GM11168 (cell line): ENCODE results near the gene ZNF423.

Source experiments
- in situ Hi-C: fragments of 300-500 bp; cut with MboI; formaldehyde crosslinking; loops from one replicate; pipeline ENCODE4 v1.12.0; 2022; ENCODE audit warnings: low sequenced_read_pairs; ENCODE audit not compliant: unreplicated experiment

The ZNF423 gene

DNA sequence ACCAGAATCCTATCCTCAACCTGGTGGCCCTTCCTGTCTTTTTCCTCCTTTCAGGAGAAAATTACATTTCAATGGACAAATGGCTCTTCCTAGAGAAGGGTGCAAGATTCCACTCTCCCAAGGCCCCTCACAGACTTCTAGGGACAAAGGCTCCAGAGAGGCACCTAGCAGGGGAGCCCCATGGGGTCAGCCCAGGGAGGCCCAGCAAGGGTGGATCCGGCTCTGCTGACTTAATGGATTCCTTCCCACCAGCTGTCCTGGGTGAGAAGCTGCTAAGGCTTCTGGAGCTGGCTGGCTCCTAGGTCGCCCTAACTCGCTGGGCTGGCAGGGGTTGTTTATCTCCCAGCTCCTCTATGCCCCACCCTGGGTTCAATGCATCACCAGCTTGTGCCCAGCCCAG, 152.4 kb downstream of the ZNF423 start:
- in situ Hi-C loops = no loop called here

DNA sequence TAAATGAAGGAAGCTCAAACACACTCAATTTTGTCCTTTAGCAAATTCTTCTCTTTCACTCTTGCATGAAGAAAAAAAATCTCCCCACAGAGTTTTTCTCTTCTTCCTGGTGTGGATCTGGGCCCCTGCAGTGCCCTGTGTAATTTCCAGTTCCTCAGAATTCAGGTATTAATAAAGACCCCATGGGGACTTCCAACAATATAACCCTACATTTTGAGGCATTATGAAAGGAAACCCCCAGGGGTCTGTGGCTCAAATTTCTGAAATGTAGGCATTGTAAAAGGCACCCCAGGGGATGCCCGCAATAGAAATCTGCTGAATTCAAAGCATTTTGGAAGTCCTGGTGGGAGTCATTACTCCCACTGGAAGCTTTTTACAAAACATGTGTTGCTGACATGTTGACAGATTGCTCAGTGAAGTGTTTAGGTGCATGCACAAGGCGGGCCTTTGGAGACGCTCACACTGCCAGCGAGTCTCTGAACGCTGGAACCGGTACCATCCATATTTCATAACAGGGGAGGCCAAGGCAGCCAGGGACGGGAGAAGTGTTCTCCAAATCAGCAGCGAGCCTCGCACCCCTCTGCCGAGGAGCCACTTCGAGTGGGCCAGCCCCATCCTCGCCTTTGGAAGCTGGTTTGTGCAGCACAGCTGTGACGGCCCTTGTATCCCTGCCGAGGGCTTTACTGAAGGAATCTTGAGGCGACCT, 154.0 kb downstream of the ZNF423 start:
- in situ Hi-C loops = no loop called here

GRCh38 chr16:49701065-49701685, 154.7 kb downstream of the ZNF423 start:
- in situ Hi-C loops = no loop called here

- in situ Hi-C loops = no loop called here
These were observed 155.5 kb downstream of the ZNF423 start for GRCh38 chr16:49700251-49701064.

- in situ Hi-C loops = no loop called here
These were observed 156.1 kb downstream of the ZNF423 start for GRCh38 chr16:49699841-49700175.

GRCh38 chr16:49698931-49699840, 156.7 kb downstream of the ZNF423 start:
- in situ Hi-C loops = no loop called here

DNA sequence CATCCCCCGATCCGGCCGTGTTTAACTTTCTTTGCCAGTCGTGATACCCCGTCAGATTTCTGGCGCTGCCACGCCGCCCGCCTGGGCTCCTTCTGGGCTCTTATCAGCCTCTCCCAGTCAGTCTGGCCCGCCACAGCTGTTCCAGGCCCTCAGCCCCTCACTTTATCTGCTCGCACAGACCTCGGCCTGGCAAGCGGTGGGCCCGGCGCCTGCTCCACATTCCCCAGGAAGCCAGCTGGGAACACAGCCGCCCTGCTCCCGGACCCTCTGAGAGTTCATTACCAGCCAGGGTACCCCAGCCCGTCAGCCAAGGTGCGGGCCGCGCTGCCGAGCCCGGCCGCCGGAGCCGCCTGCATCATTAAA, 157.5 kb downstream of the ZNF423 start:
- in situ Hi-C loops = no loop called here

- in situ Hi-C loops = no loop called here
These were observed 158.1 kb downstream of the ZNF423 start for GRCh38 chr16:49697631-49698452.

GRCh38 chr16:49696414-49697101, 159.4 kb downstream of the ZNF423 start:
- in situ Hi-C loops = no loop called here

- in situ Hi-C loops = no loop called here
These were observed 160.0 kb downstream of the ZNF423 start for GRCh38 chr16:49695782-49696413.

- in situ Hi-C loops = no loop called here
These were observed 162.5 kb downstream of the ZNF423 start for GRCh38 chr16:49693445-49693844.

DNA sequence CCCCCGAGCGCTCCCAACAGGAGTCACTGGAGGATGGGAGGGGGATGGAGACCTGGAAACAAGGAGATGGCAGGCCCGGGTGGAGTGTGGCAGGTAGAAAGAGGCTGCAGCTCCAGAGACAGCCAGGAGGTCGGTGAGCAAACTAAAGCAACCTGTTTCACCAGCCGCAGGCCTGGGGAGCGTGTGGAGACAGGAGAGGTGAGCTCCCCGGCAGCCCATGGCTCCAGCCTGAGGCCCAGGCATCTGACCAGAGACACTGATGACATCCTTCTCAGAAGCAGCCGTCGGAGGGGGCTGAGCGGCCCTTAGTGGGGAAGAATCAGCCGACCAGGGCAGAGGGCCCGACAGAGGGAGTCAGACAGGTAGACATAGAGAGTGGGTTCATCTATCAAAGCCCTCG, 165.1 kb downstream of the ZNF423 start:
- in situ Hi-C loops = no loop called here

GRCh38 chr16:49688036-49688697, 167.7 kb downstream of the ZNF423 start:
- in situ Hi-C loops = no loop called here

GRCh38 chr16:49687476-49688002, 168.4 kb downstream of the ZNF423 start:
- in situ Hi-C loops = no loop called here

DNA sequence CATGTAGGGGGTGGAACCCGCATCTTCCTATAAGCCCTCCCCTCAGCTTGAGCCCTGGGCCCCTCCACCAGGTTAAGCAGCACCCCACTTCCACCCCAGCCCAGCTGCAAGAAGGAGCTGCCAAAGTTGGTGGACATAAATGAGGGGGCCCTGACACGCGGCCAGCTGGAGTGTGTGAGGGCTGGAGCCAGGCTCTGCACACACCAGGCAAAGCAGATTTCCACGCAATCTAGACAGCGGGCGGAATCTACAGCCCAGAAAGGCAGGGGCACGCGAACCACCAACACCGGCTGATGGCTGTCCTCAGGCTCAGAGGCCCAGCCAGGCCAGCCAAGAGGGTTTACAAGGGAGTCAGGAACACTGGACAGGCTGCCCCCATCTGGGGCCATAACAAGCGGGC, 171.2 kb downstream of the ZNF423 start:
- in situ Hi-C loops = no loop called here

DNA sequence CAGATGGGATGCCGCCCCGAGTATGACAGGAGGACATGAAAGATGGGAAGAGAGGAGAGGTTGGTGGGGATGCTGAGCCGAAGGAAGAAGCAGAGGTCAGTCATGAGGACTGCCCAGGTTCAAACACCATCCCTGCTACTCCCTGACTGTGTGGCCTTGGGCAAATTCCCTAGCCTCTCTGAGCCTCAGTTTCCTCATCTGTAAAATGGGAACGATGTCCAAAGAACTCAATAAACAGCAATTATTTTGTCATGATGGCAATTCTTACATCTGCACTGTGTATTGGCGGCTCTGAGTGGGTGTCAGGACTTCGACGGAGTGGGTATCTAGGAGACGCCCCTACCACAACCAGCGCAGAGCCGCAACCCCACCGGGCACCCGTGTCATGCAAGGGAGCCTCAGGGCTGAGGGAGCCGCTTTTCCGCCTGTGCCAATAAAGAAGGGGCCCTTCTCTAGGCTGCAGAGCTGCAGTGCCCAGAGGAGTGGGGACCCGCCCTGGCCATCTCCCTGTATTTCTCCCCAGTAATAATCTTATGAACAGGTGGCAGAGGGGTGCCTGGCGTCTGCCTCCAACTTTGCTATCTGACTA, 173.2 kb downstream of the ZNF423 start:
- in situ Hi-C loops = no loop called here

- in situ Hi-C loops = no loop called here
These were observed 174.6 kb downstream of the ZNF423 start for GRCh38 chr16:49681217-49681883.
